Gastroesophageal sphincter (tissue), 4 donors: Measurements from ENCODE around the gene STARD13. TPM values are rescaled to one million over a fixed set of nuclear protein-coding genes. Genes with fewer than 3 reads are reported as not detected.

Experiments used
- ATAC-seq: fragments of 150-250 bp; one replicate; pipeline ENCODE4 v1.9.1; 2016; ENCODE audit warnings: mild to moderate bottlenecking, moderate library complexity
- H3K27ac ChIP-seq, 4 donors: fragments of 200-600 bp; sonication (generic) in 3 of 4; 1 replicate in 3 of 4; 2 replicates in 1 of 4; pipeline ENCODE4 v1.5.1; 2016 to 2019
- H3K27me3 ChIP-seq: fragments of 200-600 bp; sonication (generic); one replicate; pipeline ENCODE4 v1.5.1; 2019
- H3K36me3 ChIP-seq, 2 donors: fragments of 200-600 bp; sonication (generic); one replicate each; pipeline ENCODE4 v1.5.1; 2019; ENCODE audit warnings: control low read depth in 1 of 2
- H3K4me1 ChIP-seq, 3 donors: fragments of 200-600 bp; sonication (generic); 1 replicate in 2 of 3; 2 replicates in 1 of 3; pipeline ENCODE4 v1.5.1; 2016 to 2019; ENCODE audit warnings: control low read depth in 2 of 3
- H3K4me3 ChIP-seq, 2 donors: fragments of 200-600 bp; sonication (generic); one replicate each; pipeline ENCODE4 v1.5.1; 2019; ENCODE audit warnings: mild to moderate bottlenecking in 1 of 2, moderate library complexity in 1 of 2
- H3K9me3 ChIP-seq, 3 donors: fragments of 200-600 bp; sonication (generic); one replicate each; pipeline ENCODE4 v1.5.1; 2017 to 2019; ENCODE audit warnings: control low read depth in 2 of 3
- EP300 ChIP-seq: sonication (generic); formaldehyde crosslinking; IDR thresholded peaks from one replicate; pipeline ENCODE4 v1.6.1; 2017; ENCODE audit warnings: antibody characterized with exemption, mild to moderate bottlenecking
- POLR2A ChIP-seq, 2 donors: fragments of 450-650 bp; IDR thresholded peaks; one replicate each; pipeline ENCODE4 v1.6.1; 2017; ENCODE audit warnings: antibody characterized with exemption in 2 of 2, mild to moderate bottlenecking in 2 of 2, moderate library complexity in 1 of 2
- POLR2AphosphoS5 ChIP-seq: sonication (generic); formaldehyde crosslinking; IDR thresholded peaks from one replicate; pipeline ENCODE4 v1.6.1; 2017; ENCODE audit warnings: antibody characterized with exemption
- WGBS, 2 donors: methylation state at CpG; one replicate each; pipeline ENCODE4 v1.1.5; 2018; ENCODE audit warnings: low coverage in 1 of 2; 5-methylcytosine and 5-hydroxymethylcytosine counted together
- total RNA-seq, 4 donors: library from RNA; depleted of rRNA; stranded (reverse); fragments of >200 nt; gene quantifications; one replicate each; pipeline ENCODE4 v1.1.0, GENCODE V29; 2016
- TF ChIP-seq, protein P1 (sequence below), 4 experiments: fragments of 200-600 bp in 2 of 4; fragments of 450-650 bp in 2 of 4; sonication (generic) in 1 of 4; IDR thresholded peaks; one replicate each; pipeline ENCODE4 v1.5.1; 2017 to 2019; ENCODE audit warnings: antibody characterized with exemption in 4 of 4, mild to moderate bottlenecking in 2 of 4, moderate library complexity in 2 of 4

STARD13 gene
- total RNA-seq, 4 donors from 2014 or later: 46.2 to 63.3 (median 49.3) TPM

DNA sequence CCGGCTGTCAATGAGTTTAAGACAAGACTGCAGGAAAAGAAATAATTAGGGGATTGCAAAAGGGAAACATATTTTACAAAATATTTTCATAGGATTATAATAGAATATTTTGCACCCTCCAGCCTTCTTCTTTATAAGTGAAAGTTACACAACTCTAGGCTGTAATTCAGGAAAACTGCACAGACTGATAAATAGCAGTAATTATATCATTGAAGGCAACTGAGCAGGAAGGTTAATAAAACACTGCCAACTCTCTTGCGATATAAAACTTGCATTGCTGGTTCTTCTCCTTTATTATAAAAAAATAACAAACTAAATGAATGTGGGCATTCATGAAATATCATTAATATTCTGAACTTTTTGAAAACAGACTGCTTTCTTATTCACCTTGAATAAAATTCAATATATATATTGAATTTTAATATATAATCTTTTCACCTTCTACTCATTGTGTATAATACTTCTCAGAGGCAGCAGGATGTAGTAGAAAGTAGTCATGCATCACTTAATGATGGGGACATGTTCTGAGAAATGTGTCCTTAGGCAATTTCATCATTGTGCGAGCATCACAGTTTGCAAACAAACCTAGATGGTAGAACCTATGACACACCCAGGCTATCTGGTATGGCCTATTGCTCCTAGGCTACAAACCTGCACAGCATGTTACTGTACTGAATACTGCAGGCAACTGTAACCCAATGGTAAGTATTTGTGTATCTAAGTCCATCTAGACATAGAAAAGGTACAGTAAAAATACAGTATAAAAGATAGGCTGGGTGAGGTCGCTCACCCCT lies 24.9 kb upstream of the STARD13 start:
- Histone ChIP-seq H3K4me3 (no peak overlapping the region), H3K27ac (no peak overlapping the region), H3K9me3 (no peaks in the 10 kb centered on the region), H3K4me1 (peaks cover 6 to 27% (median 10%) of the 10 kb centered on the region in 3 donors), H3K27me3 (no peaks in the 10 kb centered on the region), H3K36me3 (no peaks in the 10 kb centered on the region)
- WGBS, 2 donors: 90 to 91% methylated on average over 3 to 4 of the region's 4 CpGs
- ATAC-seq: no peak
- TF ChIP-seq EP300 (no peak), POLR2AphosphoS5 (no peak), POLR2A (IDR thresholded peaks at IDR 0.05) (no peak)

DNA sequence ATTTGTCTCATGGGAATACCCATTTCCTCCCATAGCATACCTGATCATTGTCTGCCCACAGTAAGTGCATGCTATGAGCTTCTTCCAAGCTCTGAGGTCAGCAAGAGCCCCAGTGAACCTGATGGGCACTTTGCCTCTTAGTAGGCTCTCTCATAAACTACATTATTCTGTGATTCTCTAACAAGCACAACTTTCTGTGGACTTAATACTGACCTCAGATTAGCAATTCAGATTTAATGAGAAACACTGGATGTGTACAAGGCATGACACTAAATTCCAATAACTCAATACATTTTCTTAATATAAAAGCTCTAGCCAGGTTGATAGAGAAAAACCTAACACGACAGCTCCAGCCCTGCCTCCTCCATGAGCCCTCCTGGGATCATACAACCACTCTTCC lies 23.3 kb upstream of the STARD13 start:
- H3K9me3 ChIP-seq: no peaks in the 10 kb centered on the region
- no peaks in the 10 kb centered on the region for H3K27me3 ChIP-seq
- no peak overlapping the region for H3K4me3 ChIP-seq
- H3K4me1 ChIP-seq: peaks cover 6 to 27% (median 10%) of the 10 kb centered on the region in 3 donors
- ATAC-seq: no peak
- no peak overlapping the region for H3K27ac ChIP-seq
- TF ChIP-seq, protein P1, sequence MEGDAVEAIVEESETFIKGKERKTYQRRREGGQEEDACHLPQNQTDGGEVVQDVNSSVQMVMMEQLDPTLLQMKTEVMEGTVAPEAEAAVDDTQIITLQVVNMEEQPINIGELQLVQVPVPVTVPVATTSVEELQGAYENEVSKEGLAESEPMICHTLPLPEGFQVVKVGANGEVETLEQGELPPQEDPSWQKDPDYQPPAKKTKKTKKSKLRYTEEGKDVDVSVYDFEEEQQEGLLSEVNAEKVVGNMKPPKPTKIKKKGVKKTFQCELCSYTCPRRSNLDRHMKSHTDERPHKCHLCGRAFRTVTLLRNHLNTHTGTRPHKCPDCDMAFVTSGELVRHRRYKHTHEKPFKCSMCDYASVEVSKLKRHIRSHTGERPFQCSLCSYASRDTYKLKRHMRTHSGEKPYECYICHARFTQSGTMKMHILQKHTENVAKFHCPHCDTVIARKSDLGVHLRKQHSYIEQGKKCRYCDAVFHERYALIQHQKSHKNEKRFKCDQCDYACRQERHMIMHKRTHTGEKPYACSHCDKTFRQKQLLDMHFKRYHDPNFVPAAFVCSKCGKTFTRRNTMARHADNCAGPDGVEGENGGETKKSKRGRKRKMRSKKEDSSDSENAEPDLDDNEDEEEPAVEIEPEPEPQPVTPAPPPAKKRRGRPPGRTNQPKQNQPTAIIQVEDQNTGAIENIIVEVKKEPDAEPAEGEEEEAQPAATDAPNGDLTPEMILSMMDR (IDR thresholded peaks at IDR 0.05): no peak
- no peak for TF ChIP-seq EP300
- TF ChIP-seq POLR2AphosphoS5: no peak
- no peak for TF ChIP-seq POLR2A (IDR thresholded peaks at IDR 0.05)
- WGBS, 2 donors: 83 to 100% methylated on average over 1 of the region's 1 CpG
- H3K36me3 ChIP-seq: no peaks in the 10 kb centered on the region

DNA sequence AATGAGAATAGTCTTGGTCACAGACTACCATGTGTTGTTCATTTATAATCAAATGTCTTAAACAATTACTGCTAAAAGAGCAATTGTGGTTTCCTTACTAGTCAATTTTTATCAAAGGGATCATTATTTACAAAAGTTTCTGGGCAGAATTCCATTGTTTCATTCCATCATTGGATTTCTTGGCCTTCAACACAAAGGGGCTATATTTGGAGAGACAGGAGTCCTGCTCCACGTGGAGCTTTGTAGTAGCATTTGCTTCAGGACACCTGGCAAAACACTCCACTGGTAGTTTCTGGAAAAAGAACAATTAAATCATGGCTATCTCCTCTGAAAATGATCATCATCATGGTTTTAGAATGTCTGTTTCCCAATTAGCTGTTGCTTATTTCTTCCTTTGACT lies 22.3 kb upstream of the STARD13 start:
- Histone ChIP-seq H3K4me1 (peaks cover 6 to 22% (median 10%) of the 10 kb centered on the region in 3 donors), H3K36me3 (no peaks in the 10 kb centered on the region), H3K27me3 (no peaks in the 10 kb centered on the region), H3K4me3 (no peak overlapping the region), H3K9me3 (no peaks in the 10 kb centered on the region), H3K27ac (peak overlapping the region in 1 of 4 donors; percentile 6)
- no peak for ATAC-seq
- whole genome bisulfite sequencing, 2 donors: 0 to 21% methylated on average over 1 of the region's 1 CpG
- TF ChIP-seq EP300 (no peak), POLR2AphosphoS5 (no peak), POLR2A (IDR thresholded peaks at IDR 0.05) (no peak)
- TF ChIP-seq, protein P1 (IDR thresholded peaks at IDR 0.05): no peak

DNA sequence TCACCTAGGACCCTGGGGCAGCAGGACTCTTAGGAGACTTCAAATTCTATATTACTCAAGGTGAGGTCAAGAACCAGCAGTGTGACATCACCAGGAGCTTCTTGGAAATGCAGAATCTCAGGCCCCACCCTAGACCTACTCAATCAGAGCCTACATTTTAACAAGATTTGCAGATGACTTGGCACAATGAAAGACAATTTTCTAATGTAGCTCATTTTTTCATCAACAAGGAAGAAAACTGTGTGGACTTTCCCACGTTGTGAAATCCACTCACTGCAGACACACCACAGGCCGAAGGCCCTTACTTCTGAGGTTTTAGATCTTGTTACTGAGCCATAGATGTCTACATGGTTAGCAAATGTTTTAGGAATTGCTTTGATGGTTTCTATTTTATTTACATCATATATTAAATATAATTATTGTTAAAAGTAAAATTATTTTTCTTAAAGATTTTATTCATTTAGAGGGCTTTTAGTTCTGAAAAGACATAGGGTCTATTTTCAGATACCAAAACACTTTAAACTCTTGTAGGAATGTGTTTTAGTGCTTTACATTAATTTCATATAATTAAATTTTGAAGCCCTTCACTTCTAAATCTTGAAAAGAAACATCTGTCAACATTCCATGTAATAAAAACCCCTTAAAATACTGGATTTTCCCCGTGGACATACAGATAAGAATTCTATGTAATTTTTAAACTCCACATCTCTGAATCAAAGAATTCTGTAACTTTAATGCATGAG lies 18.5 kb upstream of the STARD13 start:
- ATAC-seq: no peak
- Histone ChIP-seq H3K27me3 (no peaks in the 10 kb centered on the region), H3K4me1 (peaks cover 0 to 8% (median 3%) of the 10 kb centered on the region in 3 donors), H3K9me3 (no peaks in the 10 kb centered on the region), H3K36me3 (no peaks in the 10 kb centered on the region), H3K27ac (no peak overlapping the region), H3K4me3 (no peak overlapping the region)
- 82 to 92% methylated on average over 2 to 3 of the region's 3 CpGs for WGBS, 2 donors
- TF ChIP-seq POLR2AphosphoS5: no peak
- TF ChIP-seq POLR2A (IDR thresholded peaks at IDR 0.05): no peak
- TF ChIP-seq EP300: no peak
- TF ChIP-seq, protein P1 (IDR thresholded peaks at IDR 0.05): no peak

DNA sequence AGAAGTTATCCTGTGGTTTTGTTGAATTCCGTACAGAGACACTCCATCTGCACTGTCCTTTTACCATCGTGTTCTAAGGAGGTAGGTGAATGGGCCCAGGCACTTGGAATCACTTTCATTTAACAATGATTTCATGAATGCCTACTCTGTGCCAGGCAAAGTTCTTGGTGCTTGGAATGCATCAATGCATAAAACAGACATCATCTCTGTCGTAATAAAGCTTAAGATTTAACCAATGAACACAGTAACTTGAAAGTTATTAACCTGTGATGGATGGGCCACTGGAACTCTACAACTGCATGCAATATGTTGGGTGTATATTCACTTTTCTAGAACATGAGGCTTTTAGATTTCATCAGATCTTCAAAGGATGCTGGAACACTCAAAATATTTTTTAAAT lies 14.1 kb upstream of the STARD13 start:
- TF ChIP-seq, protein P1 (IDR thresholded peaks at IDR 0.05): no peak
- TF ChIP-seq POLR2AphosphoS5 (no peak), EP300 (no peak), POLR2A (IDR thresholded peaks at IDR 0.05) (no peak)
- WGBS, 2 donors: 77 to 84% methylated on average over 3 of the region's 3 CpGs
- Histone ChIP-seq H3K36me3 (no peaks in the 10 kb centered on the region), H3K4me3 (no peak overlapping the region), H3K4me1 (no peaks in the 10 kb centered on the region), H3K27ac (no peak overlapping the region), H3K27me3 (no peaks in the 10 kb centered on the region), H3K9me3 (no peaks in the 10 kb centered on the region)
- ATAC-seq: no peak
